ENCODE results near the gene CALD1. TPM values are rescaled to one million over a fixed set of nuclear protein-coding genes. Genes with fewer than 3 reads are reported as not detected.

The CALD1 gene
- polyA plus RNA-seq, 1 donor (not counting 4 experiments of a cell fraction or from before 2014, with no cell fraction given) = 229 TPM

GRCh38 chr7:134761266-134761665 lies 18.2 kb upstream of the CALD1 start:
- DNase-seq (ENCODE audit: low read depth, low spot score) = no peak
- Histone ChIP-seq H3K27me3 (ENCODE audit: control insufficient read depth, extremely low read depth, insufficient read depth, low read length) (no peaks in the 10 kb centered on the region), H3K36me3 (ENCODE audit: control insufficient read depth in 2 of 2, extremely low read depth in 1 of 2, insufficient read depth in 2 of 2, low read length in 2 of 2) (no peaks in the 10 kb centered on the region), H4K20me1 (ENCODE audit: control insufficient read depth, extremely low read depth, insufficient read depth, low read length) (no peaks in the 10 kb centered on the region), H2AFZ (ENCODE audit: control insufficient read depth, low read length) (no peak overlapping the region), H3K9me3 (ENCODE audit: control insufficient read depth, low read depth, low read length) (no peaks in the 10 kb centered on the region), H3K4me3 (ENCODE audit: control insufficient read depth in 2 of 3, extremely low read depth in 1 of 3, insufficient read depth in 2 of 3, low read depth in 1 of 3, low read length in 3 of 3) (no peak overlapping the region), H3K4me1 (ENCODE audit: control insufficient read depth, extremely low read depth, insufficient read depth, low read length) (no peaks in the 10 kb centered on the region), H3K4me2 (ENCODE audit: control insufficient read depth, extremely low read depth, insufficient read depth, low read depth, low read length) (no peak overlapping the region), H3K9ac (ENCODE audit: control insufficient read depth, extremely low read depth, insufficient read depth, low read length) (no peak overlapping the region), H3K9me1 (ENCODE audit: control insufficient read depth, extremely low read depth, insufficient read depth, low read length) (no peaks in the 10 kb centered on the region), H3K79me2 (ENCODE audit: control insufficient read depth, insufficient read depth, low read length) (no peaks in the 10 kb centered on the region), H3K27ac (ENCODE audit: control insufficient read depth, insufficient read depth, low read length) (no peak overlapping the region)
- TF ChIP-seq, protein P1, sequence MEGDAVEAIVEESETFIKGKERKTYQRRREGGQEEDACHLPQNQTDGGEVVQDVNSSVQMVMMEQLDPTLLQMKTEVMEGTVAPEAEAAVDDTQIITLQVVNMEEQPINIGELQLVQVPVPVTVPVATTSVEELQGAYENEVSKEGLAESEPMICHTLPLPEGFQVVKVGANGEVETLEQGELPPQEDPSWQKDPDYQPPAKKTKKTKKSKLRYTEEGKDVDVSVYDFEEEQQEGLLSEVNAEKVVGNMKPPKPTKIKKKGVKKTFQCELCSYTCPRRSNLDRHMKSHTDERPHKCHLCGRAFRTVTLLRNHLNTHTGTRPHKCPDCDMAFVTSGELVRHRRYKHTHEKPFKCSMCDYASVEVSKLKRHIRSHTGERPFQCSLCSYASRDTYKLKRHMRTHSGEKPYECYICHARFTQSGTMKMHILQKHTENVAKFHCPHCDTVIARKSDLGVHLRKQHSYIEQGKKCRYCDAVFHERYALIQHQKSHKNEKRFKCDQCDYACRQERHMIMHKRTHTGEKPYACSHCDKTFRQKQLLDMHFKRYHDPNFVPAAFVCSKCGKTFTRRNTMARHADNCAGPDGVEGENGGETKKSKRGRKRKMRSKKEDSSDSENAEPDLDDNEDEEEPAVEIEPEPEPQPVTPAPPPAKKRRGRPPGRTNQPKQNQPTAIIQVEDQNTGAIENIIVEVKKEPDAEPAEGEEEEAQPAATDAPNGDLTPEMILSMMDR (optimal IDR thresholded peaks at IDR 0.05 in 1 of 3, IDR thresholded peaks at IDR 0.05 in 1 of 3, conservative IDR thresholded peaks at IDR 0.05 in 1 of 3; ENCODE audit: extremely low read depth in 1 of 3, insufficient read depth in 2 of 3, low read length in 3 of 3) = no peak
- TF ChIP-seq EZH2 (IDR thresholded peaks at IDR 0.05; ENCODE audit: low read length) = no peak
- FAIRE-seq = no peak
- dilution Hi-C loops (cut with MboI; ENCODE audit: extremely low pct_ligation_motif_present, low sequenced_read_pairs) = no loop called here

DNA sequence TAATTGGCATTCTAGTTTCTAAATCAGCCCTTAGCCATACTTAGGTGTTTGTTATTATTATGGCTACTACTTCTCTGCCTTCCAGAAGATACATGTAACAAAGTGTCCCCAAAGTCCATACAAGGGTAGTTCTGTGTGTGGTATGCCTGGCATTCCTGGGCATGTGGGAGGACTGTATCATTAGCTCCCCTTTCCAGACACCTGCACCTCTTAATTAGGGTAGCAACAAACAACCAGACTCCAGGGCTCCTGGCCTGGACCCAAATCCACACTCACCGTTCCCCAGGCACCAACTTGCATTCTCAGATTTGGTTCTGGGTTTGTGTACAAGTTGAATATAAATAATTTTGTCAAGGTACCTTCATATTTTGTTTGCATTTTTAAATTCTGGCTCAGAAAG lies 15.5 kb upstream of the CALD1 start:
- no peak for TF ChIP-seq EZH2 (IDR thresholded peaks at IDR 0.05; ENCODE audit: low read length)
- TF ChIP-seq, protein P1 (optimal IDR thresholded peaks at IDR 0.05 in 1 of 3, IDR thresholded peaks at IDR 0.05 in 1 of 3, conservative IDR thresholded peaks at IDR 0.05 in 1 of 3; ENCODE audit: extremely low read depth in 1 of 3, insufficient read depth in 2 of 3, low read length in 3 of 3) = no peak
- H3K9me1 ChIP-seq (ENCODE audit: control insufficient read depth, extremely low read depth, insufficient read depth, low read length) = no peaks in the 10 kb centered on the region
- no peaks in the 10 kb centered on the region for H3K36me3 ChIP-seq (ENCODE audit: control insufficient read depth in 2 of 2, extremely low read depth in 1 of 2, insufficient read depth in 2 of 2, low read length in 2 of 2)
- H2AFZ ChIP-seq (ENCODE audit: control insufficient read depth, low read length) = no peak overlapping the region
- FAIRE-seq (no peak), DNase-seq (ENCODE audit: low read depth, low spot score) (no peak)
- H3K27me3 ChIP-seq (ENCODE audit: control insufficient read depth, extremely low read depth, insufficient read depth, low read length) = no peaks in the 10 kb centered on the region
- H3K27ac ChIP-seq (ENCODE audit: control insufficient read depth, insufficient read depth, low read length) = no peak overlapping the region
- H3K79me2 ChIP-seq (ENCODE audit: control insufficient read depth, insufficient read depth, low read length) = no peaks in the 10 kb centered on the region
- H3K4me1 ChIP-seq (ENCODE audit: control insufficient read depth, extremely low read depth, insufficient read depth, low read length) = no peaks in the 10 kb centered on the region
- dilution Hi-C loops (cut with MboI; ENCODE audit: extremely low pct_ligation_motif_present, low sequenced_read_pairs) = no loop called here
- H3K4me3 ChIP-seq (ENCODE audit: control insufficient read depth in 2 of 3, extremely low read depth in 1 of 3, insufficient read depth in 2 of 3, low read depth in 1 of 3, low read length in 3 of 3) = no peak overlapping the region
- H3K4me2 ChIP-seq (ENCODE audit: control insufficient read depth, extremely low read depth, insufficient read depth, low read depth, low read length) = no peak overlapping the region
- no peak overlapping the region for H3K9ac ChIP-seq (ENCODE audit: control insufficient read depth, extremely low read depth, insufficient read depth, low read length)
- no peaks in the 10 kb centered on the region for H4K20me1 ChIP-seq (ENCODE audit: control insufficient read depth, extremely low read depth, insufficient read depth, low read length)
- no peaks in the 10 kb centered on the region for H3K9me3 ChIP-seq (ENCODE audit: control insufficient read depth, low read depth, low read length)

Measured in keratinocyte (primary cell).